Bone marrow (tissue), 2 donors: Measurements from ENCODE around the gene DDX54.

ENCODE experiments used
- DNase-seq, 2 donors: peaks; one replicate each; lab custom pipeline; 2025; lab: John Stamatoyannopoulos, UW

The DDX54 gene

DNA sequence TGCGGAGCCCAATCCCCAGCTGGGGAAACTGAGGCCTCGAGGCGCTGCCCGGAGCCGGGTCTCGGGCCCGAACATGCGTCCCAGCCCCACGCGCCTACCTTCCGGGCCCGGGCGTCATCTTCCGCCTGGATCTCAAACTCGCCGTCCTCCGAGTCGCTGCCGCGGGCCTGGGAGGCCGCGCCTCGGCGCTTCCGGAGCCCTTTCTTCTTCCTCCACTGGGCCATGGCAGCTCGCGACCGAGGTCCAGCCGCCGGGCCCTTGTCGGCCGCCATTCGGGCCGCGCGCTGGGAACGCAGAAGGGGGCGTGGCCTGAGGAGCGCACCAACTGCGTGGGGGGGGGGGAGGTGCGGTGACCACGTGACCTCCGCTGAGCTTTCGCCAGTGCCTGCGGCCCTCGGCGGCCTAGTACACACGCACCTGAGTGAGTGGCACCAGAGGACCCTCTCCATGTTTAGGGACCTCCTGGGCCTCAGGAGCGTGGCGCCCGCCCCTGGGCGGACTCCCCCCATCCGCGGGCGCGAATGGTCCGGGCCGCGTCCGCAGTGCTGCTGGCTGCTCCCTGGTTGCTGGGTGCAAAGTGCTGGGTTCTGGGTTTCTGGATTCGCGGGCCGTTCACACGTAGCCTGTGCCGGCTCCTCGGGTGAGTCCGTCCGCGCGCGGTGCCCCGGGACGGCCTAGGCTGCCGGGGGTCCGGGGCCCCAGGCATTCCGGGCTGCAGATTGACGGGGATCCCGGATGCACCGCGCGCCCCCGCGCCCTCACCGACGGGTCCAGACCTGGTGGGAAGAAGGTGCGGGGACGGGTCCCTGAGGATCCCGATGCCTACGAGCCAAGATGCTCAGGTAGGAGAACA is at the start of gene DDX54, which contains the start of gene RITA1:
Gene DDX54, minus strand, starts transcription at position 299 of the 853 bp plus-strand sequence. Its CDS starts 27 bp downstream, at position 272.
Gene RITA1, plus strand, starts transcription at position 542 of the 853 bp plus-strand sequence. CDS start 1,026 bp downstream, outside the sequence.
- peak; percentile 46 to 93 for DNase-seq

DNA sequence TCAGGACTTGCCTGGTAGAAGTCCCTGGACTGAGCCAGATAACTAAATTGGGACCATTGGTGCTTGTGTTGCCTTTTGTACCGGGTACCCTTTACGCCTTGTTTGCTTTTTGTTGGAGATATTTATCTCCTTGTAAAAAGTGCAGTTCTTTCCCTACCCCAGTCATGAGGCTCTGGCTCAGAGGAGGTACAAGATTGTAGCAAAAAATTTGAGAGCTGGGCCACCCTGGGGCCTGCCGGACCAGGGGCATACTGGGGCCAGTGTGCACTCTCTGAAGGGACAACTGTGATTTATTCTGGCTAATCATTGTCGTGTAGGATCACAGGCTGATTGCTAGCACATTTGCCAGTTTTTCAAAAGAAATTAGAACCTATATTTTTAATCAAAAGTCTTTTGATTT is 49.2 kb upstream of the DDX54 start:
- DNase-seq, result no peak

DNA sequence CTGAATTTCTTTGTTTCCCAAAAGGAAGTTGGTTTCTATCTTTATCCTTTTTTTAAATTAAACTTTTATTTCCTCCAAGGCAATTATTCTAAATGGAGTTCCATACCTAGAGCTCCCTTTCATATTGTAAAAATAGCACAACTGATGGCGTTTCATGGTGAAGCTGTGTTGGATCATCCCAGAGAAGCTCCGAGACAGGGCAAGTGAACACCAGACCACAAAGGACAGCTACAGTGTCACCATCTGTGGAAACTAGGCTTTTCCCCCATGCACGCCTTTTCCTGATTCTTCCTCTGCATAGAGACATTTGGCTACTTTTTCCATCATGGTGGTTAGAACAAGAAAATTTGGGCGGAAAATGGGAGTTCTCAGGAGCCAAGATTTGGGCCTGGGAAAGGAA is 48.7 kb upstream of the DDX54 start:
- DNase-seq, result no peak

DNA sequence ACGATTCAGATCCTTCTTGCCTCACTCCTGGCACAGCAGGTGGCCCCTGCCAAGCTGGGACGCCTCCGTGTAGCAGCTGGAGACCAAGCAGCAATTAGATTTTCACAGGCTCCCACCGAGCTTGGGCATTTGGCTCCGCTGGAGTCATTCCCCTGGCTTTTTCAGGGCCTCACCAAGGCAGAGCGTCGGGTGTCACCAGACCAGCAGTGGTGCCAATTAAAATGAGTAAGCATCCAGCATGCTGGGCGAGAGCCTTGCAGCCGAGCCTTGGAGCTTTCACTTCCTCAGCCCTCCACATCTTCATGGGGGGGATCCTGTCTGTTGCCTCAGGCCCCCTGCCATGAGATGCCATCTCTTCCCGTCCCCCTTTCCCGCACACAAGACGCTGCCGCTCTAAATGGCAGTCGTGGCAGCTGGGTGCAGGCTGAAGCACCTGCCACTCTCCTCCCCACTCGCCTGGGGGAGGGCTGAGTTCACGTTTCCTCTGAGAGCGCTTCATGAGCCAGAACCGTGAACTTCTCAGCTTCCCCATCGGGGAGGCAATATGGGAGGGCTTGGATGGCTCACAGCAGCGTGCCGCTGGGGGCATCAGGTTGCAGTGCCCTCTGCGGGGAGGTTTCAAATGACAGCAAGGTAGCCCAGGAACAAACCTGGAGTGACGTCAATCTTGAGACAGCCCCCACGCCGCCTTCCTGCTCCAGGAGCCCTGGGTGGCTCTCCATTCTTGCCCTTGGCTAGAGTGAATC is 47.7 kb upstream of the DDX54 start:
- DNase-seq, result peak; percentile 58 to 93

DNA sequence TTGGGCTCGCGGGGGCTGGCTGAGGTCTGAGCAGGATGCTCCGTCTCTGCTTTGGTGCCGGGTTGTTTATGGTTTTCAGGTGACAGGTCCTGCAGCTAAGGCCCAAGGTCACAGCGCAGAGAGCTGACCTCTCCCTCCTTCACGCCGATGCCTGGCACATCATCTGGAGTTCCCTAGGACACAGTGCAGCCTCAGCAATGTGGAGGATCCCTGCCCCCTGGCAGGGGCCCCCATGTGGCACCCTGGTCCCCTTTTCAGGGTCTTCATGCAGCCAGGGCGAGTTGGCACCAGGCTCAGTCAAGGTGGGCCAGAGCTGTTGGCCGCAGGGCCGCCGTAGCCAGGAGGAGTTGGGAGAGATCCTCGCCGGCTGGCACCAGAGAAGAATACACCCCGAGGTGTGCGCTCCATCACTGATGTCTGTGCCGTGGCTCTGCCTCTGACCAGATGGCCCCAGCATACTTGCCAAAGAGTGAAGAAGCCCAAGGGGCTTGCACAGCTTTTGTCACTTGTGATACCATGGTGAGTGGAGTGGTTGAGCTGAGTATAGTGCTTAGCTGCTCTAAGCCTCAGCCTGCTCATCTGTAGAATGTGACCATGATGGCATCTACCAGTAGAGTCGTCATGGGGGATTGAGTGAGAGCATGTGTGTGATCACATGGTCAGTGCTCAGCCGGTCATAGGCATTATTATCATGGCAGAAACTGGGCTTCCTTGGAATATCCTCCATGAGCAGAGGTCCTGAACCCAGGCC is 47.0 kb upstream of the DDX54 start:
- DNase-seq, result no peak

GRCh38 chr12:113231235-113232088 is 46.2 kb upstream of the DDX54 start:
- no peak for DNase-seq

GRCh38 chr12:113230315-113231234 is 45.3 kb upstream of the DDX54 start:
- DNase-seq, result no peak

DNA sequence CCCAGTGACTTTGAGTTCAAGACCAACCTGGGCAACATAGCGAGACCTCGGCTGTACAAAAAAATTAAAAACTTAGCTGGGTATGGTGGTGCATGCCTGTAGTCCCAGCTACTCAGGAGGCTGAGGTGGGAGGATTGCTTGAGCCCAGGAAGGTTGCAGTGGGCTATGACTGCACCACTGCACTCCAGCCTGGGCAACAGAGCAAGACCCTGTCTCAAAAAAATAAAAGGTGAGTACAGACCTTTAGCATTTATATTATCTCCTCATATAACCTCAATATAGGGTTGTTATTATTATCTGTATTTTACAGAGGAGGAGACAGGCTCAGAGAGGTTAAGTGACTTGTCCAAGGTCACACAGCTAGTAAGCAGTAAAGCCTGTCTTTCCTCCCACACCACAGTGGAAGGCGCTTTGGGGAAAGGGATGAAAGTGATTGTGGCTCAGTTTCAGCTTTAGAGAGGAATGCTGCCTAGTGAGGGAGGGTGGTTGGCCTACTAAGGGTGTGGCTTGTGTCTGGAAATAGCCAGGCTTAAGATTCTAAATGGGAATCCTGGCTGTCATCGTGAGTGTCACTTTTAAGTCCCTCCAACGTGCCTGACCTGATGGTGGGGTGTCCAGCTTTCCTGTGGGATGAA is 43.2 kb upstream of the DDX54 start:
- no peak for DNase-seq

DNA sequence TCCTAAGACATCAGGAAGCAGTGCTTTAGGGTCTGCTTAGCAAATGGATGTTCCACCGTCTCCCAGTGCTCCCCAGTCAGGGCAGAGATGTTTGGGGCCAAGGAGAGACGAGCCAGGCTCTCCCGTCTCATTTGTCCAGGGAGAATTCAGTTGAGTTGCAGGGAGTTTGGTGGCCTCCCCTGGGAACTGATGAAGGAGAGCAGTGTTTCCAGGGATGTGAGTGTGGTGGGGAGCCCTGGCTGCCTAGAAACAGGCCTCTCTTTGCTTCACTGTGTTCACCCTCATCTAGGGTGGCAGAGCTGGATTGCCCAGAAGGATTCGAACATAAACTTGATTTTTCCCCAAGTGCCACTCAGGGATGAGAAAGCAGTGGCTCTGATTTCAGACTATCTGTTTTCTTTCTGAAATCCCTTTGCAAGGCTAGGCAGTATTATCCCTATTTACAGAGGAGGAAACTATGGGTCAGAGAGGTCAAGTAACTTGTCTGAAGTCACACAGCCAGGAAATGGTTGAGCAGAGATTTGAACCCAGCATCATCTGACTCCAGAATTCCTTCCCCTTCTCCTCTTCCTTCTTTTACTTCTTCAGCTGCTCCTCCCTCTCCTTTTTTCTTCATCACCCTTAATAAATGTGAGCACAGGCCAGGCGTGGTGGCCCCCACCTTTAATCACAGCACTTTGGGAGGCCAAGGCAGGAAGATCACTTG is 42.6 kb upstream of the DDX54 start:
- DNase-seq, result no peak

GRCh38 chr12:113226696-113227568 is 41.7 kb upstream of the DDX54 start:
- no peak for DNase-seq

DNA sequence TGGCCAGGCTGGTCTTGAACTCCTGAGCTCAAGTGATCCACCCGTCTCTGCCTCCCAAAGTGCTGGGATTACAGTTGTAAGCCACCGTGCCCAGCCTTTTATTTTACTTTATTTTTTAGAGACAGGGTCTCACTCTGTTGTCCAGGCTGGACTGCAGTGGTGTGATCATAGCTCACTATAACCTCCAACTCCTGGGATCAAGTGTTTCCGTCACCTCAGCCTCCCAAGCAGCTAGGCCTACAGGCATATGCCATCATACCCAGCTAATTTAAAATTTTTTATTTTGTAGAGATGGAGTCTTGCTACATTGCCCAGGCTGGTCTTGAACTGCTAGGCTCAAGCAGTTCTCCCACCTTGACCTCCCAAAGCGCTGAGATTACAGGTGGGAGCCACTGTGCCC is 39.7 kb upstream of the DDX54 start:
- DNase-seq, result no peak

DNA sequence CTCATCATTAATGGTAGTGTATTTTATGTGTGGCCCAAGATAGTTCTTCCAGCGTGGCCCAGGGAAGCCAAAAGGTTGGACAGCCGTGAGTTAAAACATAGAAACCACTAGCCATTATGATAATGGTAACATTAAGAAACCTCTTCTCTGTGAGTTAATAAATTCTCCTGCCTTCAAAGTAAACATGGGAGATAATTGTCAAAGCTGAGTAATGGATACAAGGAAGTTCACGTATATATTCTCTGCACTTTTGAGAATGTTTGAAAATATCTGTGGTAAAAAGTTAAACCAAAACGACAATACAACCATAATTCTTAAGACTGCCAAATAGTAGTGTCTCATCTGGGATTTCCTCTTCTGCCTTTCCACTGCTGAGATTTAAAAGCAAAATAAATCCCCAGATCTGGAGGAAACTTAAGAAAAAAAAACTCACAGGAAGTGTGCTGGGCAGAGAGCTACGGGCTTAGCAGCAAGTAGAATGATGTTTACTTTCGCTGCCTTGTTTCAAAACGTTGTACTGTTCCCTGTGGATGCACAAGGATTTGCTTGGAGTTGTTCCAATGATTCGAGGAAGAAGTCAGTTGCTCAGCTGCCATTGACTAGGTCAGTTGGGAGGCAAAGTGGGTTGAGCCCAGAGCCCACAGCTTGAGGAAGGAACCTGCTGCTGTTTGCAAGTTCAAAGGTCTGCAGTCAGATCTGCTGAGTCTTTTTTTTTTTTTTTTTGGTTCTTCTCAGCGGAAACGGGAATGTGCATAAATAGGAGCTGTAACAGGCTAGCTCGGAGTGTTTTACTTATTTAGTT is 37.7 kb upstream of the DDX54 start:
- no peak for DNase-seq

GRCh38 chr12:113221997-113222729 is 36.9 kb upstream of the DDX54 start:
- DNase-seq, result no peak

DNA sequence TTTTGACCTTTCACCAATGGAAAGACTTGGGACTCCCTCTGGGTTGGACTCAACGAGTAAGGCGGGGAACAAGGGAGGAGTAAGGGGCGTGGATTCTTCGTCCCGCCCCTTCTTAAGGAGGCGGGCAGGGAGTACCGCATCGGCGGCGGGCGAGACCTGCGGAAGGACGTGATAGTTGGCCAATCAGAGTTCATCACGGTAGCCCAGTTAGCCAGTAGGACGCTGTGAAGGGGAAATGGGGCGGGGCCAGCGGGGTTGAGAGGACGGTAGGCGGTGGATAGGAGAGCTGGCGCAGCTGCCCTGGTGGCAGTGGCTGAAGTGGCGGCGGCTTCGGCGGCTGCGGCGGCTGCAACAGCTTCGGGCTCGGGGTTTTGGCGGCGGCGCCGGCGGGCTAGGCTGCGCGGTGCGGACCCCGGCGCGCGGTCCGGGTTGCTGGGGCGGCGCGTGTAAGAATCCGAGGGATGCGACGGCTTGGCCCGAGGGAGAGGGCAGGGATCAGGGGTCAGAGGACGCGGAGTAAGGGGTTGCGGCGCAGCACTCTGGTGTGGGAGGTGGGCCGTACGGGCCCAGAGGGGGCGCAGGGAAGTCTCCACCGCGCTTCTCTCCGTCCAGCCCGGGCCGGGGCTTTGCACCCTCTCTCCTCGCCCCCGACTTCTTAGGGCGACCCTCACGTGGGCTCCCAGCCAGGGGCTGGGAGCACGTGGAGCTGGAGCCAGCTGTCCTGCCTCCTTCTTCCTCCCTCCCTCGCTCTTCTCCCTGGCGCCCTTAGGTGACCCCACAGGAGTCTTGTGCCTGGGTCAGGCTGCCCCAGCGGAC is 36.1 kb upstream of the DDX54 start, which contains the start of gene TPCN1:
Gene TPCN1, plus strand, starts transcription at position 284 of the 816 bp plus-strand sequence. CDS start 5,389 bp downstream, outside the sequence.
- DNase-seq, result peak; percentile 82 to 100

DNA sequence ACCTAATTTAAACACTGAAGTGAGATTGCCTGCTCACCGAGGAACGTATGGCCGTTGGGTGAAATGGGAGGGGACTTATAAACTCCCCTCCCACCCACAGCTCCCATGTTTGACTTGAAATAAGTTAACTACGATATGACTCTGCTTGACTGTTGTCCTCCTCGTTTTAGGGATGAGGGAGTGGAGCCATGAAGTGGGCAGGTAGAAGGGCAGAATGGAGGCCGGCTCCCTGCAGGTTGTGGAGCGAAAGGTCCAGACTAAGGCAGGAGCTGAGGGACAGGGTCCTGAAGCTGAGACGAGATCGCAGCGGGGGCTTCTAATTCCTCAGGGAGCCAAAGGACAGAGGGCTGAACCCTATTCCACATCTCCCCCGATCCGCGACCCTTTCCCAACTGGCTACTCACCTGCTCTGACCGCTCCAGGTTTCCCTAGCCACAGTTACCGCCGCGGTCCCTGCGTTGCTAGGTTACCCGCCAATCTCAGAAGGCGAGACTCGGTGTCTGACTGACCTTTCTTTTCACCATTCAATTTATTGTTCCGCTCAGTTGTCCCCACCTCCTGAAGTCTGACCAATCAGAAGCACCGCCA is 35.4 kb upstream of the DDX54 start:
- no peak for DNase-seq
